Forelimb muscle (tissue), 1 donor: Measurements from ENCODE around the gene AUNIP. TPM values are rescaled to one million over a fixed set of nuclear protein-coding genes. Genes with fewer than 3 reads are reported as not detected.

Source experiments
- DNase-seq: peaks from one replicate; pipeline ENCODE4 v3.0.0-alpha.2; 2013; ENCODE audit warnings: low read depth
- polyA plus RNA-seq: library from polyadenylated mRNA; unstranded; fragments of 120-200 nt; gene quantifications from one replicate; pipeline ENCODE4 v1.2.1, GENCODE V29; 2013; ENCODE audit not compliant: insufficient read length

Gene AUNIP, protein sequence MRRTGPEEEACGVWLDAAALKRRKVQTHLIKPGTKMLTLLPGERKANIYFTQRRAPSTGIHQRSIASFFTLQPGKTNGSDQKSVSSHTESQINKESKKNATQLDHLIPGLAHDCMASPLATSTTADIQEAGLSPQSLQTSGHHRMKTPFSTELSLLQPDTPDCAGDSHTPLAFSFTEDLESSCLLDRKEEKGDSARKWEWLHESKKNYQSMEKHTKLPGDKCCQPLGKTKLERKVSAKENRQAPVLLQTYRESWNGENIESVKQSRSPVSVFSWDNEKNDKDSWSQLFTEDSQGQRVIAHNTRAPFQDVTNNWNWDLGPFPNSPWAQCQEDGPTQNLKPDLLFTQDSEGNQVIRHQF
- polyA plus RNA-seq, result 0.71 TPM

- DNase-seq, result peak; percentile 44
These were observed at the start of gene AUNIP for GRCh38 chr1:25858906-25859789. AUNIP (minus strand) TSS chr1:25859457; CDS start chr1:25859357, 100 bp downstream.

DNA sequence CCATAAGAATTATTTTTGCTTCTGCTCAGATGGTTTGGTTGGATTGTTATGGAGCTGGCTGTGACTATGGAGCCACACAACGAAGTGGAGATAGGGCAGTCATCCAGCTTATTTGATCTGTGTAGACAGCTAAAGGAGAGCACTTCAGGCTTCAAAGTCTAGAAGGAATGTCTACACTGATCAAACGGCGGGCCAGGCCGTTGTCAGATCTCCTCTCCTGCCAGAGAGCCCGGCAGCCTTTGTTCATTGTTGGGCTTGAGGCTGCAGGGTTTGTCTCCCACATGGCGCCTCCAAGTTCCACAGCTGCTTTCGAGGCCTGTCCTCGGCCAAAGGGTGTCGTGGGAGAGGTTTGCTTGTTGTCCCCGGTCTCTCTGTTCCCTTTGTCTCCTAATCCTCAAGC is 49.8 kb upstream of the AUNIP start:
- no peak for DNase-seq

GRCh38 chr1:25908161-25908560 is 48.9 kb upstream of the AUNIP start:
- DNase-seq, result no peak

DNA sequence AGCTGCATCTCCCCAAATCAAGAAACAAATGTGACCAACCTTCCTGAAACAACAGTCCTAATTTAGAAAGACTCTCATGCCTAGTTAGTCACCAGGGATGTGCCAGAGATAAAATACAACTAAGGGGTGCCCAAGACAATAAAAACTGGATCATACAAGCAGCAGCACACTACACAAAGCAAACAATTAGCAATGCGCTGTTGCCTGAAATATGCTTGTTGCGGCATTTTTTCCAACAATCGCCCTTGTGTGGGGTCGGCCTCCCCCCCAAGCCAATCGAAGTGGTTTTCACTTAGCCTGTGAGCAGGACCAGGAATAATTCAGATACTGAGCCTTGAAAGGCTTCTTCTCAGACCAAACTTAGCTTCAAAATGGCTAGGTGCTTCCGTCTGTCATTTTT is 48.3 kb upstream of the AUNIP start:
- no peak for DNase-seq

- no peak for DNase-seq
These were observed 47.5 kb upstream of the AUNIP start for GRCh38 chr1:25906644-25907300.

- peak; percentile 77 for DNase-seq
These were observed 46.7 kb upstream of the AUNIP start, which contains the start of gene STMN1 for GRCh38 chr1:25905680-25906643. STMN1 (minus strand) TSS chr1:25906419; CDS start chr1:25904676, 1,743 bp downstream.

- peak; percentile 70 for DNase-seq
These were observed 45.9 kb upstream of the AUNIP start for GRCh38 chr1:25904943-25905679.

DNA sequence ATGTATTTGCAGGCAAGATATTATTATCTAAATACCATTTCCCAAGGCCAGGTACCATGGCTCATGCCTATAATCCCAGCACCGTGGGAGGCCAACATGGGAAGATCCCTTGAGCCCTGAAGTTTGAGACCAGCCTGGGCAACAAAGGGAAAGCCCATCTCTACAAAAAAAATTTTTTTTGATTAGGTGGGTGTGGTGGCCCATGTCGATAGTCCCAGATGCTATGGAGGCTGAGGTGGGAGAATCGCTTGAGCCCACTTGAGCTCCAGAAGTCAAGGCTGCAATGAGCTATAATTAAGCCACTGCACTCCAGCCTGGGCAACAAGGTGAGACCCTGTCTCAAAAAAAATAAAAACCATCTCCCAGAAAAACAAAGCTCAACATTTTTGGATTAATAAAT is 44.7 kb upstream of the AUNIP start:
- no peak for DNase-seq

GRCh38 chr1:25902462-25902861 is 43.2 kb upstream of the AUNIP start:
- no peak for DNase-seq

DNA sequence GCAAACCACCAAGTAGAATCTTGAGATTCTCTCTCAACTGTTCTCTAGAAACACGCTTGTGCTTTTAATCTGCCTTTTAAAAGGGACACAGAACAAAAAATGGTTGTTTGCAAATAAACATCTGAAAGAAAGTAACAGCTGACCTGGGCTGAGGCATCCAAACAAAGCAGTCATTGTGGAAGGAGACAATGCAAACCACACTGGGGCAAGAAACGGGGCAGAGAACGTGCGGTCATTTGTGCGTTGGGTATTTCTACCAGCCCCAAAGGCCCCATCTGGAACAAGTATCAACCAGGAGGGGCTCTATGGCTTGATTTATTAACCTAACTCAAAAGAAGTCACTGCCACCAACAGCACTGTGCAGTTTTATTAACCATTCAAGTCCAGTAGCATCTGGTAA is 41.0 kb upstream of the AUNIP start:
- DNase-seq, result no peak

DNA sequence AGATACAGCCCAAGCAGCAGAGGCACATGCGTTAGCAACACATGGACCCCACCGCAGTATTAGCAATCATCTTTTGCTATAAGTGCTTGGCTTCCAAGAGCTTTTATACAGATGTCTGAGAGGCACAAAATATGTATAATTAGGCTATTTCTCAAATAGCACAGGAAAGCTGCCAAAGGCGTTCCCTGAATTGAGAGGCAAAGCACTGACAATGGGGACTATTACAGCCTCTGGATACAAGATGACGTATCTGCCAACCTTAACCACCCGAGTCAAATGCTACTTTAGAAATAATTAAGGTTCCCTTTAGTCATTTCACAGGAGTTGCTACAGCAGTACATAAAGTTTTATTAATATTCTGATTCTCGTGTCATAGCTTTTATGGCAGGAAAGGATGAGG is 40.5 kb upstream of the AUNIP start:
- no peak for DNase-seq

DNA sequence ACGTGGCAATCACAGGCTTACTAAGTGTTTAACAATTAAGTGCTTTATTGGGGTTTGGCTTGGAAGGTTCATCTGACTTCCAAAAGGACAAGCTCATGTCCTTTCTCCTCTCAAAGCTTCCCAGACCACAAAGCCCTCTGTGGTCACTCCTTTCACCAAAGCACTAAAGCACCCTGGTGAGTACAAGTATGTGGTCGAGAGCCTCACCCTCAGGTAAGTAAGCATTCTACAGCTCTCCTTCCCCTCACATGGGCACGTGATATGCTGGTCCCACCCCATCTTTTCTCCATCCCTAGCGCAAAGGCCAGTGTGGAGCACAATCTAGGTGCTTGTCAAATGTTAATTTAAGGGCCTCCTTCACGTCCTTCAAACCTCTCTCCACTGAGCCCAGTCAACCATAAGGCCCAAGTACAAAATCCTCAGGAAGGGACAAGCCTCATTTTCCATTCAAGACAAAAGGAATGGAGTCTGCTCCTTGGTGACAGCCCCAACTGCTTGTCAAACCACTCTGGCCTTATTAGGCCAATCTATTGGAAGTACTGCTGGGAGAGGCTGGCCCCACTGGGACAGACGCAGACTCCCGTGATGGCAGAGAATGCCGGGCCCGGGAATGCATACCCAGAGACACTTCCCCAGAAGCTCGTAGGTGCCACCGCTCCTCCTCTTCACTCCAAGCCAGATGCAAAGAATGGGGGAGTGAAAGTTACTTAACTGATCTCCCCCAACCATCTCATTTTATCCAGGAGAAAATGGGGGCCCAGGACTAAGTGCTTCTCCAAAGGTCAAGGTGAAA is 39.2 kb upstream of the AUNIP start:
- no peak for DNase-seq

- DNase-seq, result no peak
These were observed 38.5 kb upstream of the AUNIP start for GRCh38 chr1:25897754-25898153.

DNA sequence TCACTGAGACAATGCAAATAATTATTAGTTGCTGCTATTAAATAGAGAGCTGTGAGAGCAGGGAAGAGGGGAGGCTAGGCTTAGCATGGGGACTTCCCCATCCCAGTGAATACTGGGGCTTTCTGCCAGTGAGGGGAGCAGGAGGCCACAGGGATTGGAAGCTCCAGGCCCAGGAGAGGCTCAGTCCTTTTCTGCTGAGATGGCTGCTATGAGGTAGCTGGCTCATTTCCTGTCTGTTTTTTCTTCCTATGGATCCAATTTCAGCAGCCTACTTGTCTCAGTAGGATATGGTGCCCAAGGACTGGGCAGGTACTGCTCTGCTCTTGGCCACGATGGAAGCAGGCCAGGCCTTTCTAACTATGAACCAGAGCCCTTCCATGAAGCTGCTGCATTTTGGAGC is 37.0 kb upstream of the AUNIP start:
- DNase-seq, result no peak

GRCh38 chr1:25895365-25895990 is 36.2 kb upstream of the AUNIP start:
- peak; percentile 82 for DNase-seq

- DNase-seq, result no peak
These were observed 33.9 kb upstream of the AUNIP start for GRCh38 chr1:25893116-25893515.

DNA sequence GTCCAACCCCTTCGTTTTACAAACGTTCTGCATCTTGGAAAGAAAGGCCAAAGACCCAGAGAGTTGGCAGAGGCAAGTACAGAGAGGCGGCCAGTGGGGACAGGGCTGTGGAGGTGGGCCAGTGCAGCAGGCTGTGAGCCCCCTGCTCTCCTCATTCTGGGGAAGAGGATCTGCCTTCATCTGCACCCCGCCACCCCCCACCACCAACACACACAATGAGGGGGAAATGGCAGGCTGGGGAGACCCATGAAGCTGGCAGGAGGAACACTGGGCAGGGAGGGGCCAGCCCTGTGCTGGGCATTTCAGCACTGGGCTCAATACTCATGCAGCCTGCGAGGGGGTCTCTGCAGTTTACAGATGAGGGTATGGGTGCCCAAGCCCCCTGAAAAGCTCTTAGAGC is 32.3 kb upstream of the AUNIP start:
- no peak for DNase-seq

GRCh38 chr1:25890239-25891034 is 31.2 kb upstream of the AUNIP start:
- DNase-seq, result no peak
